ENCODE measurements around the gene SOWAHA.

Gene SOWAHA

GRCh38 chr5:132777209-132778069, 35.7 kb upstream of the SOWAHA start, which contains the start of gene SEPTIN8:
SEPTIN8 (minus strand) TSS chr5:132777239; CDS start chr5:132777137, 102 bp downstream.
- no peak for DNase-seq (ENCODE audit: low read depth, low spot score)
- H3K36me3 ChIP-seq (ENCODE audit: insufficient read depth, insufficient read length, low read length): peaks cover 5% of the 10 kb centered on the region
- peak within 1 kb of the TSS; percentile 74 for H3K9ac ChIP-seq (ENCODE audit: insufficient read length, low read depth)
- TF ChIP-seq ZNF274 (IDR thresholded peaks at IDR 0.05; ENCODE audit: low read depth, low read length): no peak
- no peak for TF ChIP-seq SUZ12 (IDR thresholded peaks at IDR 0.05; ENCODE audit: extremely low read depth, insufficient read depth, insufficient read length)
- peaks cover 2% of the 10 kb centered on the region for H3K4me1 ChIP-seq (ENCODE audit: insufficient read depth, insufficient read length)
- no peaks in the 10 kb centered on the region for H3K9me3 ChIP-seq (ENCODE audit: insufficient read depth, low read length)
- H3K4me3 ChIP-seq (ENCODE audit: insufficient read length, low read depth): peak within 1 kb of the TSS; percentile 71
- peaks cover 30% of the 10 kb centered on the region for H3K27me3 ChIP-seq (ENCODE audit: insufficient read depth, insufficient read length)

GRCh38 chr5:132778129-132778528, 35.0 kb upstream of the SOWAHA start:
- no peak for DNase-seq (ENCODE audit: low read depth, low spot score)
- Histone ChIP-seq H3K27me3 (ENCODE audit: insufficient read depth, insufficient read length) (peaks cover 30% of the 10 kb centered on the region), H3K9me3 (ENCODE audit: insufficient read depth, low read length) (no peaks in the 10 kb centered on the region), H3K4me3 (ENCODE audit: insufficient read length, low read depth) (no peak overlapping the region), H3K9ac (ENCODE audit: insufficient read length, low read depth) (no peak overlapping the region), H3K4me1 (ENCODE audit: insufficient read depth, insufficient read length) (no peaks in the 10 kb centered on the region), H3K36me3 (ENCODE audit: insufficient read depth, insufficient read length, low read length) (peaks cover 5% of the 10 kb centered on the region)
- no peak for TF ChIP-seq ZNF274 (IDR thresholded peaks at IDR 0.05; ENCODE audit: low read depth, low read length)
- TF ChIP-seq YY1 (IDR thresholded peaks at IDR 0.05; ENCODE audit: insufficient read depth, insufficient read length): no peak
- TF ChIP-seq SUZ12 (IDR thresholded peaks at IDR 0.05; ENCODE audit: extremely low read depth, insufficient read depth, insufficient read length): no peak

DNA sequence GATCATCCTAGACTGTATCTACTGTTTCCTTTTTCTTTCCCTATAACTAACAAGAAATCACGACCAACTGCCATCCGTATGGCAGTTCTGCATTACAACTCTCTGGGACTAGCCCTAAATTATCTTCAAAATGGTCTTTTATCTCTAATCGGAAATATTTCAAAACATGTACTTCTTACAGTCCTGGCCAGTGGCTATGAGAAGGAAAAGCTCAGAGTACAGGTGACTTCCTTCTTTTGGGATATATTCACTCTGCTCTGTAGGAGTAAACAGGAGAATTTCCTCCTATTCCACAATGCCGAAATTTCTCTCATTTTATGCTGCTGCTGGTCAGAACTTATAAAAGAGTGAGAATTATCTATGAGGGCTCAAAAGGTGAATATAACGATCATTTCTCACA, 34.2 kb upstream of the SOWAHA start:
- Histone ChIP-seq H3K9me3 (ENCODE audit: insufficient read depth, low read length) (no peaks in the 10 kb centered on the region), H3K36me3 (ENCODE audit: insufficient read depth, insufficient read length, low read length) (peaks cover 3% of the 10 kb centered on the region), H3K4me3 (ENCODE audit: insufficient read length, low read depth) (no peak overlapping the region), H3K27me3 (ENCODE audit: insufficient read depth, insufficient read length) (peaks cover 30% of the 10 kb centered on the region), H3K9ac (ENCODE audit: insufficient read length, low read depth) (no peak overlapping the region), H3K4me1 (ENCODE audit: insufficient read depth, insufficient read length) (no peaks in the 10 kb centered on the region)
- TF ChIP-seq SUZ12 (IDR thresholded peaks at IDR 0.05; ENCODE audit: extremely low read depth, insufficient read depth, insufficient read length) (no peak), ZNF274 (IDR thresholded peaks at IDR 0.05; ENCODE audit: low read depth, low read length) (no peak), YY1 (IDR thresholded peaks at IDR 0.05; ENCODE audit: insufficient read depth, insufficient read length) (no peak)
- no peak for DNase-seq (ENCODE audit: low read depth, low spot score)

DNA sequence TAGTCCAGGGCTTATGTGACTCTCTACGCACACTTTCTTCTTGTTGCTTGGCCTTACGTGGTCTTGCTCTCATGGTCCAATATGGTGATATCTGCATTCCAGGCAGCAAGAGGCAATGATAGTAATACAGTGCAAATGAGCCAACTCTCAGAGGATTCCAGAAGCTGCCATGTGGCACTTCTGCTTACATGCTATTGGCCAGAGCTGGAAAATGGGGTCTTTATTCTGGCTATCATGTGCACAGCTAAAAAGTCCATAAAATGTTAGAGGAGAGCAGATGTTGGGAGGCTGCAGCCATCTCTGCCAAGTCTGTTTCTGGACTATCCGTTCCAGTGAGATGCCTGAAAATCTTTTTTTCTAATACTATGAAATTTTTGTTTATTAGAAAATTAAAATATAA, 33.1 kb upstream of the SOWAHA start:
- H3K36me3 ChIP-seq (ENCODE audit: insufficient read depth, insufficient read length, low read length): peaks cover 2% of the 10 kb centered on the region
- peaks cover 30% of the 10 kb centered on the region for H3K27me3 ChIP-seq (ENCODE audit: insufficient read depth, insufficient read length)
- no peak overlapping the region for H3K4me3 ChIP-seq (ENCODE audit: insufficient read length, low read depth)
- TF ChIP-seq YY1 (IDR thresholded peaks at IDR 0.05; ENCODE audit: insufficient read depth, insufficient read length): no peak
- no peak overlapping the region for H3K9ac ChIP-seq (ENCODE audit: insufficient read length, low read depth)
- H3K9me3 ChIP-seq (ENCODE audit: insufficient read depth, low read length): no peaks in the 10 kb centered on the region
- DNase-seq (ENCODE audit: low read depth, low spot score): no peak
- H3K4me1 ChIP-seq (ENCODE audit: insufficient read depth, insufficient read length): no peaks in the 10 kb centered on the region

DNA sequence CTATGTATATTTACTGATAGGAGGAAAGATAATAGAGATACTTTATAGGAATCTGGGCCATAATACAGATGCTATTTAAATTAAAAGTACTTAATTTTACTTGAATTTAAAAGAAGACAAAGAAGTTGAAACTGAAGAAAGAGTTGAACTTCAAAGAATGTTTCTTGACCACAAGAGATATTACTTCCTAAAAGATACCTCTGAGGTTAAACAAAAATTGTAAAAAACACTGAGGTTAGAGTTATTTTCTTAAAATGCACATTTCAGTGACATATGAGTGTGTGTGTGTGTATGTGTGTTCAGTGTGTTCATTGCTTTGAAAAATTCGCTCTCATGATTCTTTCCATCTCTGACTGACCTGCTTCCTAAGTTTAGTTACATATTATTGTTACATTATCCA, 32.5 kb upstream of the SOWAHA start:
- Histone ChIP-seq H3K4me1 (ENCODE audit: insufficient read depth, insufficient read length) (no peaks in the 10 kb centered on the region), H3K9me3 (ENCODE audit: insufficient read depth, low read length) (no peaks in the 10 kb centered on the region), H3K4me3 (ENCODE audit: insufficient read length, low read depth) (no peak overlapping the region), H3K27me3 (ENCODE audit: insufficient read depth, insufficient read length) (peaks cover 30% of the 10 kb centered on the region), H3K36me3 (ENCODE audit: insufficient read depth, insufficient read length, low read length) (no peaks in the 10 kb centered on the region), H3K9ac (ENCODE audit: insufficient read length, low read depth) (no peak overlapping the region)
- TF ChIP-seq YY1 (IDR thresholded peaks at IDR 0.05; ENCODE audit: insufficient read depth, insufficient read length) (no peak), ZNF274 (IDR thresholded peaks at IDR 0.05; ENCODE audit: low read depth, low read length) (no peak), SUZ12 (IDR thresholded peaks at IDR 0.05; ENCODE audit: extremely low read depth, insufficient read depth, insufficient read length) (no peak)
- no peak for DNase-seq (ENCODE audit: low read depth, low spot score)

DNA sequence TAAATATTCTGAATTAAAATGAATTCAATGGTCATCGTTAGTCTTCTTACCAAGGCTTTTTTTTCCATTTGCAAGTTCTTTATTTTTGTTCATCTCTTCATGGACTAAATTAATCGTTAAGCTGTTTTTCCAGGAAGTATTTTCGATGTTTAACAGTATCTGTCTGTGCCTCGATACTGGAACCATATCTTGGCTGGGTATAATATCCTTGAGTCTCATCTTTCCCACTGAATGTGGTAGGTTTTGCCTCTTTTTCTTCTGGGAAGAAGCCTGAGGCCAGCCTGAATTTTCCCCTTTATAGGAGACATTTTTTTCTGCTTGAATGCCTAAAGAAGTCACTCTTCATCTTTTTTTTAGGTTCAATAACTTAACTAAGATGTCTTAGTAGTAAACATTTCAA, 32.1 kb upstream of the SOWAHA start:
- Histone ChIP-seq H3K27me3 (ENCODE audit: insufficient read depth, insufficient read length) (peaks cover 28% of the 10 kb centered on the region), H3K9me3 (ENCODE audit: insufficient read depth, low read length) (no peaks in the 10 kb centered on the region), H3K4me1 (ENCODE audit: insufficient read depth, insufficient read length) (no peaks in the 10 kb centered on the region), H3K36me3 (ENCODE audit: insufficient read depth, insufficient read length, low read length) (no peaks in the 10 kb centered on the region), H3K9ac (ENCODE audit: insufficient read length, low read depth) (no peak overlapping the region), H3K4me3 (ENCODE audit: insufficient read length, low read depth) (no peak overlapping the region)
- DNase-seq (ENCODE audit: low read depth, low spot score): no peak
- TF ChIP-seq ZNF274 (IDR thresholded peaks at IDR 0.05; ENCODE audit: low read depth, low read length) (no peak), SUZ12 (IDR thresholded peaks at IDR 0.05; ENCODE audit: extremely low read depth, insufficient read depth, insufficient read length) (no peak), YY1 (IDR thresholded peaks at IDR 0.05; ENCODE audit: insufficient read depth, insufficient read length) (no peak)

DNA sequence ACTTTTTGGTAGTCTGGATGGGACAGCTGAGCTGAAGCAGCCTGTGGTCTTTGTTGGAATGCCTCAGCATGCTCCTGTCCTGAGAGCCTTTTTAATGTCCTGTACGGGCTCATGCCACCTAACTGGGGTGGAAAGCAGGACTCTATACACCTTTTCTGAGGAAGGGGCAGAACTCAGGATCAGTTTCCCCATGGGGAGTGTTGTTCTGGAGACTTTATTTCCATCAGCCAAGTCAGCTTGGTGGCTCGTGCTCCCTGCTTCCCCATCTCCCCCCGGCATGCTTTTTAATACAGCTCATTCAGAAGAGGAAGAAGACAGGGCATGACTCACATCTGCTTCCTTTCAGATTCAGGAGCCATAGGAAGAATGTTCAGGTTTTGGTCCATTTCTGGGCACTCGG, 31.0 kb upstream of the SOWAHA start:
- no peak for DNase-seq (ENCODE audit: low read depth, low spot score)
- TF ChIP-seq ZNF274 (IDR thresholded peaks at IDR 0.05; ENCODE audit: low read depth, low read length) (no peak), SUZ12 (IDR thresholded peaks at IDR 0.05; ENCODE audit: extremely low read depth, insufficient read depth, insufficient read length) (no peak), YY1 (IDR thresholded peaks at IDR 0.05; ENCODE audit: insufficient read depth, insufficient read length) (no peak)
- no peaks in the 10 kb centered on the region for H3K9me3 ChIP-seq (ENCODE audit: insufficient read depth, low read length)

More for the DNA sequence above, 31.0 kb upstream of the SOWAHA start:
- Histone ChIP-seq H3K9ac (ENCODE audit: insufficient read length, low read depth) (no peak overlapping the region), H3K4me1 (ENCODE audit: insufficient read depth, insufficient read length) (no peaks in the 10 kb centered on the region), H3K27me3 (ENCODE audit: insufficient read depth, insufficient read length) (peaks cover 21% of the 10 kb centered on the region), H3K36me3 (ENCODE audit: insufficient read depth, insufficient read length, low read length) (no peaks in the 10 kb centered on the region), H3K4me3 (ENCODE audit: insufficient read length, low read depth) (no peak overlapping the region)
